Transverse colon (tissue), 3 donors: Measurements from ENCODE around the gene GLIS1.

ENCODE experiments used
- POLR2A ChIP-seq: fragments of 450-650 bp; IDR thresholded peaks from one replicate; pipeline ENCODE4 v1.6.1; 2016; ENCODE audit warnings: antibody characterized with exemption, mild to moderate bottlenecking, moderate library complexity
- TF ChIP-seq, protein P1 (sequence below), 5 experiments: fragments of 200-600 bp in 3 of 5; fragments of 450-650 bp in 2 of 5; sonication (generic) in 3 of 5; IDR thresholded peaks; 1 replicate in 2 of 5; 2 replicates in 3 of 5; pipeline ENCODE4 v1.5.1; 2016 to 2017; ENCODE audit warnings: antibody characterized with exemption in 5 of 5, inconsistent platforms in 3 of 5, mild to moderate bottlenecking in 2 of 5, moderate library complexity in 1 of 5

GRCh38 chr1:53616511-53616910 is 122.5 kb downstream of the GLIS1 start:
- TF ChIP-seq, protein P1, sequence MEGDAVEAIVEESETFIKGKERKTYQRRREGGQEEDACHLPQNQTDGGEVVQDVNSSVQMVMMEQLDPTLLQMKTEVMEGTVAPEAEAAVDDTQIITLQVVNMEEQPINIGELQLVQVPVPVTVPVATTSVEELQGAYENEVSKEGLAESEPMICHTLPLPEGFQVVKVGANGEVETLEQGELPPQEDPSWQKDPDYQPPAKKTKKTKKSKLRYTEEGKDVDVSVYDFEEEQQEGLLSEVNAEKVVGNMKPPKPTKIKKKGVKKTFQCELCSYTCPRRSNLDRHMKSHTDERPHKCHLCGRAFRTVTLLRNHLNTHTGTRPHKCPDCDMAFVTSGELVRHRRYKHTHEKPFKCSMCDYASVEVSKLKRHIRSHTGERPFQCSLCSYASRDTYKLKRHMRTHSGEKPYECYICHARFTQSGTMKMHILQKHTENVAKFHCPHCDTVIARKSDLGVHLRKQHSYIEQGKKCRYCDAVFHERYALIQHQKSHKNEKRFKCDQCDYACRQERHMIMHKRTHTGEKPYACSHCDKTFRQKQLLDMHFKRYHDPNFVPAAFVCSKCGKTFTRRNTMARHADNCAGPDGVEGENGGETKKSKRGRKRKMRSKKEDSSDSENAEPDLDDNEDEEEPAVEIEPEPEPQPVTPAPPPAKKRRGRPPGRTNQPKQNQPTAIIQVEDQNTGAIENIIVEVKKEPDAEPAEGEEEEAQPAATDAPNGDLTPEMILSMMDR (IDR thresholded peaks at IDR 0.05) = no peak
- no peak for TF ChIP-seq POLR2A
